ENCODE measurements around the gene CIBAR2. TPM values are rescaled to one million over a fixed set of nuclear protein-coding genes. Genes with fewer than 3 reads are reported as not detected.

The CIBAR2 gene
- total RNA-seq, 1 experiment from 2014 or later = not detected

GRCh38 chr16:85138073-85138824, 26.0 kb upstream of the CIBAR2 start:
- Histone ChIP-seq H3K4me3 (ENCODE audit: insufficient read depth, low read depth, low read length) (no peak overlapping the region), H3K27me3 (ENCODE audit: control insufficient read depth, insufficient read depth, low read length) (no peaks in the 10 kb centered on the region), H3K36me3 (replicated peaks; ENCODE audit: control insufficient read depth, insufficient read depth, low read length) (no peaks in the 10 kb centered on the region)
- no peak for DNase-seq

- DNase-seq = no peak
- Histone ChIP-seq H3K4me3 (ENCODE audit: insufficient read depth, low read depth, low read length) (no peak overlapping the region; the same call in 1 of the 2 replicates), H3K36me3 (replicated peaks; ENCODE audit: control insufficient read depth, insufficient read depth, low read length) (no peaks in the 10 kb centered on the region), H3K27me3 (ENCODE audit: control insufficient read depth, insufficient read depth, low read length) (no peaks in the 10 kb centered on the region)
These were observed 25.2 kb upstream of the CIBAR2 start for GRCh38 chr16:85137323-85138072.

- H3K27me3 ChIP-seq (ENCODE audit: control insufficient read depth, insufficient read depth, low read length) = no peaks in the 10 kb centered on the region
- no peaks in the 10 kb centered on the region for H3K36me3 ChIP-seq (replicated peaks; ENCODE audit: control insufficient read depth, insufficient read depth, low read length)
- peak; percentile 79 for DNase-seq
- no peak overlapping the region; the same call in 1 of the 2 replicates for H3K4me3 ChIP-seq (ENCODE audit: insufficient read depth, low read depth, low read length)
These were observed 24.5 kb upstream of the CIBAR2 start for GRCh38 chr16:85136702-85137322.

GRCh38 chr16:85136213-85136701, 24.0 kb upstream of the CIBAR2 start:
- no peak for DNase-seq
- H3K36me3 ChIP-seq (replicated peaks; ENCODE audit: control insufficient read depth, insufficient read depth, low read length) = no peaks in the 10 kb centered on the region
- H3K4me3 ChIP-seq (ENCODE audit: insufficient read depth, low read depth, low read length) = no peak overlapping the region
- no peaks in the 10 kb centered on the region for H3K27me3 ChIP-seq (ENCODE audit: control insufficient read depth, insufficient read depth, low read length)

- DNase-seq = no peak
- H3K27me3 ChIP-seq (ENCODE audit: control insufficient read depth, insufficient read depth, low read length) = no peaks in the 10 kb centered on the region
- H3K4me3 ChIP-seq (ENCODE audit: insufficient read depth, low read depth, low read length) = no peak overlapping the region
These were observed 22.5 kb upstream of the CIBAR2 start for GRCh38 chr16:85134789-85135142.

GRCh38 chr16:85134076-85134788, 22.0 kb upstream of the CIBAR2 start:
- no peak for DNase-seq
- Histone ChIP-seq H3K27me3 (ENCODE audit: control insufficient read depth, insufficient read depth, low read length) (no peaks in the 10 kb centered on the region), H3K4me3 (ENCODE audit: insufficient read depth, low read depth, low read length) (no peak overlapping the region), H3K36me3 (replicated peaks; ENCODE audit: control insufficient read depth, insufficient read depth, low read length) (no peaks in the 10 kb centered on the region)

More at GRCh38 chr16:85134789-85135142, 22.5 kb upstream of the CIBAR2 start:
- H3K36me3 ChIP-seq (replicated peaks; ENCODE audit: control insufficient read depth, insufficient read depth, low read length) = no peaks in the 10 kb centered on the region

GRCh38 chr16:85133290-85133599, 21.0 kb upstream of the CIBAR2 start:
- Histone ChIP-seq H3K4me3 (ENCODE audit: insufficient read depth, low read depth, low read length) (no peak overlapping the region), H3K36me3 (replicated peaks; ENCODE audit: control insufficient read depth, insufficient read depth, low read length) (no peaks in the 10 kb centered on the region), H3K27me3 (ENCODE audit: control insufficient read depth, insufficient read depth, low read length) (no peaks in the 10 kb centered on the region)
- no peak for DNase-seq

GRCh38 chr16:85132456-85133289, 20.4 kb upstream of the CIBAR2 start:
- H3K27me3 ChIP-seq (ENCODE audit: control insufficient read depth, insufficient read depth, low read length) = no peaks in the 10 kb centered on the region
- H3K36me3 ChIP-seq (replicated peaks; ENCODE audit: control insufficient read depth, insufficient read depth, low read length) = no peaks in the 10 kb centered on the region
- no peak for DNase-seq
- no peak overlapping the region for H3K4me3 ChIP-seq (ENCODE audit: insufficient read depth, low read depth, low read length)

- H3K36me3 ChIP-seq (replicated peaks; ENCODE audit: control insufficient read depth, insufficient read depth, low read length) = no peaks in the 10 kb centered on the region
- H3K4me3 ChIP-seq (ENCODE audit: insufficient read depth, low read depth, low read length) = no peak overlapping the region
- no peak for DNase-seq
- no peaks in the 10 kb centered on the region for H3K27me3 ChIP-seq (ENCODE audit: control insufficient read depth, insufficient read depth, low read length)
These were observed 18.4 kb upstream of the CIBAR2 start for GRCh38 chr16:85130705-85131028.

GRCh38 chr16:85129876-85130704, 17.8 kb upstream of the CIBAR2 start:
- DNase-seq = no peak
- H3K36me3 ChIP-seq (replicated peaks; ENCODE audit: control insufficient read depth, insufficient read depth, low read length) = no peaks in the 10 kb centered on the region
- no peak overlapping the region for H3K4me3 ChIP-seq (ENCODE audit: insufficient read depth, low read depth, low read length)
- no peaks in the 10 kb centered on the region for H3K27me3 ChIP-seq (ENCODE audit: control insufficient read depth, insufficient read depth, low read length)

GRCh38 chr16:85128079-85128837, 16.0 kb upstream of the CIBAR2 start:
- no peak for DNase-seq
- Histone ChIP-seq H3K27me3 (ENCODE audit: control insufficient read depth, insufficient read depth, low read length) (no peaks in the 10 kb centered on the region), H3K36me3 (replicated peaks; ENCODE audit: control insufficient read depth, insufficient read depth, low read length) (no peaks in the 10 kb centered on the region), H3K4me3 (ENCODE audit: insufficient read depth, low read depth, low read length) (no peak overlapping the region)

- no peak overlapping the region for H3K4me3 ChIP-seq (ENCODE audit: insufficient read depth, low read depth, low read length)
- DNase-seq = no peak
- H3K27me3 ChIP-seq (ENCODE audit: control insufficient read depth, insufficient read depth, low read length) = no peaks in the 10 kb centered on the region
- H3K36me3 ChIP-seq (replicated peaks; ENCODE audit: control insufficient read depth, insufficient read depth, low read length) = no peaks in the 10 kb centered on the region
These were observed 15.1 kb upstream of the CIBAR2 start for GRCh38 chr16:85127379-85127723.
